HG02943 (cell line): Measurements from ENCODE around the gene SEC11A.
"Not testable (repeated sequence)": the region's sequence is repeated elsewhere in the genome, so short reads cannot be mapped to it uniquely, and the experiment has no call there.

ENCODE experiments used
- ATAC-seq: cut with Tn5 transposase; IDR thresholded peaks from one replicate; pipeline ENCODE4 v1.9.1; 2021; ENCODE audit warnings: mild to moderate bottlenecking, low read depth, moderate library complexity; ENCODE audit not compliant: unreplicated experiment

SEC11A gene

DNA sequence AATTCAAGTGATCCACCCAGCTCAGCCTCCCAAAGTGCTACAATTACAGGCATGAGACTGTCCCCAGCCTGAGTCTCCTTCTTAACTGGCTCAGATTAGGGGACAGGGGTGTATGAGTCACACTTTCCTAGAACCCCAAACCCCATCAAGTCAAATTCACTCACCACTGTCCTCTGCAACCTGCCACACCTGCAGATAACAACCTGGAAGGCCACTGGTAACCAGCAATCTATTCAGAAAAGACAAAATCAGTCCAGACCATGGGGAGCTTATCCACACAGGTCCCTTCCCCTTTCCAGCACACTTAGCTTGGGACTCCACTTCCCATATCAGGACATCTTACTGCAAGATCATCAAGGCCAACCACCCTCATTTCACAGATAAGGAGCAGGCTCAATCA lies 68.2 kb downstream of the SEC11A start:
- ATAC-seq, result no peak

- no peak for ATAC-seq
These were observed 69.9 kb downstream of the SEC11A start for GRCh38 chr15:84645997-84646396.

GRCh38 chr15:84645496-84645895 lies 70.4 kb downstream of the SEC11A start:
- no peak for ATAC-seq

GRCh38 chr15:84643838-84644237 lies 72.1 kb downstream of the SEC11A start:
- ATAC-seq, result no peak

GRCh38 chr15:84642640-84643039 lies 73.3 kb downstream of the SEC11A start:
- not testable (repeated sequence) for ATAC-seq

- ATAC-seq, result not testable (repeated sequence)
These were observed 74.1 kb downstream of the SEC11A start for GRCh38 chr15:84641871-84642270.

DNA sequence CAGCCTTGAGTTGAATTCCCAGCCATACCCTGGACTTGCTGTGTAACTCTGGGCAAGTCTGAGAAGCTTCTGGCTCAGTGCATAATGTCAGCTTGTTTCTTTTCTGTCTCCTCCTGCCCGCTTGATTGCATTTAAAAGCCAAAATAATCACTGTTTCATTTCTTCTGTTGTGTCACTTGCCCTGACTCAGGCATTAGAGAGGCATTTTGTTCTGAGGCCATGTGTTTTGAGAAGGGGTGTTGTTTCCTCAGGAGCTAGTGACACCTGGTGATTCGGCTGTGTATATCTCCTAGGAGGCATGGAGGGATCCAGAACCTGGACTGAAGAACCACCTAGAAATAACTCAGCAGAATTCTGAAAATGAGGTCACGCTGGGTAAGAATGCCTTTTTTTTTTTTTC lies 77.8 kb downstream of the SEC11A start:
- no peak for ATAC-seq

DNA sequence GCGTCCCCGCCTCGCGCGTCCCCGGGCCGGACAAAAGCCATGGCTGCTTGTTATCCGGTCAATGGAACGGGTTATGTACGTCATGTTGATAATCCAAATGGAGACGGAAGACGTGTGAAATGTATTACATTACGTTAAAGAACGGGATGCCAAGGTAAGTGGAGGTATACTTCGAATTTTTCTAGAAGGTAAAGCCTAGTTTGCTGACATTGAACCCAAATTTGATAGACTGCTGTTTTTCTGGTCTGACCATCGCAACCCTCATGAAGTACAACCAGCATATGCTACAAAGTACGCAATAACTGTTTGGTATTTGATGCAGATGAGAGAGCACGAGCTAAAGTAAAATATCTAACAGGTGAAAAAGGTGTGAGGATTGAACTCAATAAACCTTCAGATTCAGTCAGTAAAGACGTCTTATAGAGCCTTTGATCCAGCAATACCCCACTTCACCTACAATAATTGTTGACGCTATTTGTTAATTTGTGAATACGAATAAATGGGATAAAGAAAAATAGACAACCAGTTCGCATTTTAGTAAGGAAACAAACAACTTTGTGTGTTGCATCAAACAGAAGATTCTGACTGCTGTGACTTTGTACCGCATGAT lies 81.6 kb downstream of the SEC11A start:
- ATAC-seq, result no peak

- peak; percentile 43 for ATAC-seq
These were observed 82.4 kb downstream of the SEC11A start for GRCh38 chr15:84633311-84634227.

DNA sequence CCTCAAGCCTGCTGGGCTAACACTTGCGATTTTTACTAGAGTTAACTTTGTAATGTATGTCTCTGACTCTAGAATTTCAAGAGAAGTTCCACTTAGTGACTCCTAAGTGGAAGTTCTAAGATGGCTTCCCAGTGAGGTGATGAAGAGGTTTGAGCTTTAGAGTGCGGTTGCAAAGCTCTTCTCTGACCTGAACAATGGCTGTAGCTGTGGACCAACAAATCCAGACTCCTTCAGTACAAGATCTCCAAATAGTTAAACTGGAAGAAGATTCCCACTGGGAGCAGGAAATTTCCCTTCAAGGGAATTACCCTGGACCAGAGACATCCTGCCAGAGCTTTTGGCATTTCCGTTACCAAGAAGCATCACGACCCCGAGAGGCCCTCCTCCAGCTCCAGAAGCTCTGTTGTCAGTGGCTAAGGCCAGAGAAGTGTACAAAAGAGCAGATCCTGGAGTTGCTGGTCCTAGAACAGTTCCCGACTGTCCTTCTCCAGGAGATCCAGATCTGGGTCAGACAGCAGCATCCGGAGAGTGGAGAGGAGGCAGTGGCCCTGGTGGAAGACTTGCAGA lies 84.2 kb downstream of the SEC11A start:
- ATAC-seq, result no peak

- no peak for ATAC-seq
These were observed 86.9 kb downstream of the SEC11A start for GRCh38 chr15:84629033-84629432.

DNA sequence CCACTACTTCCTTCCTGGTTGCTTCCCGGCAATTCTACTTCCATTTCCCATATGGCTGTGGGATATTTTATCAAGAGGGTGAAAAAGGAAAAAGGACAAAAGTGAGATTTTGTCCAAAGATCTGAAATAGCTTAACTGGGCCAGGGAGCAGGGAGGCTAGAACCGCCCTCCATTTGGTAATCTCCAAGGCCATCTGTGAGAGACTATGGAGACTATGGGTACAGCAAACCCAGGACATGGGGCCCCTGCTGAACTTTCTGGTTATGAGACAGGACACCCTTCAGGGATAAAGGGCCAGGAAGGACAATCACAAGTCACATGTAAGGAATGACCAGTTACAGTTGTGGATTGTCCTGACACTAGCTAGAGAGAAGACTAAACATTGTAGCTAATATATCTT lies 90.8 kb downstream of the SEC11A start:
- ATAC-seq, result no peak

- no peak for ATAC-seq
These were observed 91.6 kb downstream of the SEC11A start for GRCh38 chr15:84624359-84624758.

DNA sequence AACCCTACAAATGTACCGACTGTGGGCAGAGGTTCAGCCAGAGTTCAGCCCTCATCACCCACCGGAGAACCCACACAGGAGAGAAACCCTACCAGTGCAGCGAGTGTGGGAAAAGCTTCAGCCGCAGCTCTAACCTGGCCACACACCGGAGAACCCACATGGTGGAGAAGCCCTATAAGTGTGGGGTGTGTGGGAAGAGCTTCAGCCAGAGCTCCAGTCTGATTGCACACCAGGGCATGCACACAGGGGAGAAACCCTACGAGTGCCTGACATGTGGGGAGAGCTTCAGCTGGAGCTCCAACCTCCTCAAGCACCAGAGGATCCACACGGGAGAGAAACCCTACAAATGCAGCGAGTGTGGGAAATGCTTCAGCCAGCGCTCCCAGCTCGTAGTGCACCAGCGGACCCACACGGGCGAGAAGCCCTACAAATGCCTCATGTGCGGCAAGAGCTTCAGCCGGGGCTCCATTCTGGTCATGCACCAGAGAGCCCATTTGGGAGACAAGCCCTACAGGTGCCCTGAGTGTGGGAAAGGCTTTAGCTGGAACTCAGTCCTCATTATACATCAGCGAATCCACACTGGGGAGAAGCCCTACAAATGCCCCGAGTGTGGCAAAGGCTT lies 94.5 kb downstream of the SEC11A start:
- ATAC-seq, result no peak

- ATAC-seq, result no peak
These were observed 95.3 kb downstream of the SEC11A start for GRCh38 chr15:84620626-84621025.
